ENCODE measurements around the gene SSRP1.

DNA sequence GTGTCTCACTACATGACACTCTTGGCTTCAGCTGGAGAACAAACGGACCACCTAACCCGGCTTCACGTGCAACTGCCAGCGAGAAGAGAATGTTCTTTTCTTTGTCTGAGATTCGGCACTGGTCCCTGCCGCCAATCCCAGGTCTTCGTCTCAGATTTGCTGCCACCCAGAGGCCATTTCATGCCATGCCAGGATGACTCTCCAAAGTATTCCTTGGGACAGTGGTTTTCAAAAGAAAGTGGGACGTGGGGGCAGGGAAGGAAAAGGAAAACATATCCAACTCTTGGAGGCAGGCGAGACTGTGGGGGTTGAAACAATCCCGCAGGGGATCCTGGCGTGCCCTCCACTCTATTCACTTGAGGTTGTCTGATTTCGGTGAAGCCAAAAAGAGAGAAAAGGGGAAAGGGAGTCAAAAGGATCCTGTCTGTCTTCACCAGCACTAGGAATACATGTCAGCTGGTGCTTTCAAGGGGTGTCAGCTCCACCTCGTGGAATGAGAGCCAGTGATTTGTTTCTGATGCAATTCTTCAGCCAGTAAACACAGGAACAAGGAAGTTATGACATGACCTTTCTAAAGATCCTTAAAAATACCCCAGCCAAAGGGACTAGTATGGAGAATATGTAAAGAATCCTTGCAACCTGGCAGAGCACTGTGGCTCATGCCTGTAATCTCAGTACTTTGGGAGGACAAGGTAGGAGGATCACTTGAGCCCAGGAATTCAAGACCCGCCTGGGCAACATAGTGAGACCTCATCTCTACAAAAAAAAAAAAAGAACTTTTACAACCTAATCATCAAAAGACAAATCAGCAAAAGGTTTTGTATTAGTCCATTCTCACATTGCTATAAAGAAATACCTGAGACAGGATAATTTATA is 57.6 kb downstream of the SSRP1 start:
- no peak for TF ChIP-seq EZH2 (IDR thresholded peaks at IDR 0.05)
- no peak for TF ChIP-seq POLR2AphosphoS5 (IDR thresholded peaks at IDR 0.05; ENCODE audit: borderline replicate concordance, low read depth, low read length)
- TF ChIP-seq FOXP2 (optimal IDR thresholded peaks at IDR 0.05; ENCODE audit: control extremely low read depth, extremely low read length, insufficient read depth): no peak

Measured in SK-N-MC (cell line).